DMS53 (cell line): Measurements from ENCODE around the gene LCLAT1.

ENCODE experiments used
- DNase-seq: peaks from one replicate; lab custom pipeline; 2025; lab: John Stamatoyannopoulos, UW

The LCLAT1 gene

GRCh38 chr2:30514848-30515435, 67.9 kb downstream of the LCLAT1 start:
- DNase-seq, result no peak

- no peak for DNase-seq
These were observed 69.1 kb downstream of the LCLAT1 start for GRCh38 chr2:30516166-30516565.

DNA sequence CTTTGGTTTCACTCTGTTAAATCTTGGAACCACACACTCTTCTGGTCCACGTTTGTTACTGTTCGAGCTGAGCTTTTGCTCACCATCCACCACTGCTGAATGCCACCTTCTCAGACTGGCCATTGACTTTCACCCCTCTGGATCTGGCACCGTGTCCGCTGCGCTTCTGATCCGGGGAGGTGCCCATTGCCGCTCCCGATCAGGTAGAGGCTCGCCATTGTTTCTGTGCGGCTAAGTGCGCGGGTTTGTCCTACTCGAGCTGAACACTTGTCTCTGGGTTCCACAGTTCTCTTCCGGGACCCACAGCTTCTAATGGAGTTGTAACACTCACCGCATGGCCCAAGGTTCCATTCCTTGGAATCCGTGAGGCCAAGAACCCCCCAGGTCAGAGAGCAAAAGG, 72.8 kb downstream of the LCLAT1 start:
- no peak for DNase-seq

DNA sequence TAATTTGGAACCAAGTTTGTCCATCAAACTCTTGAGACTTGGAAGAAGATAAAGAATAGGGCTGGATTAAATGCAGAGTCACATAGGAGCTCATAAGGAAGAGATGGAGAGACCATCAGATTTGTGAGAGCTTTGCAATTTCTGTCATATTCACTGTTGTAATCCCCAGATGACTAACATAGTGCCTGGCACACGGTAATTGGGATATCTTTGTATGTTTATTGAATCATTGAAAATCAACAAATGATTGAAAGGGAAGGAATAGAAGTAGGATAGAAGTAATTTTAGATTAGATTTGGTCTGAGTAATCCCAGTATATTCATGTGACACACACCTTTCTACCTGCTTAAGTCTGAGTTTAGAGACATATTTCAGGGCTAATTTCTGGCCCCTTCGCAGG, 75.4 kb downstream of the LCLAT1 start:
- DNase-seq, result no peak

DNA sequence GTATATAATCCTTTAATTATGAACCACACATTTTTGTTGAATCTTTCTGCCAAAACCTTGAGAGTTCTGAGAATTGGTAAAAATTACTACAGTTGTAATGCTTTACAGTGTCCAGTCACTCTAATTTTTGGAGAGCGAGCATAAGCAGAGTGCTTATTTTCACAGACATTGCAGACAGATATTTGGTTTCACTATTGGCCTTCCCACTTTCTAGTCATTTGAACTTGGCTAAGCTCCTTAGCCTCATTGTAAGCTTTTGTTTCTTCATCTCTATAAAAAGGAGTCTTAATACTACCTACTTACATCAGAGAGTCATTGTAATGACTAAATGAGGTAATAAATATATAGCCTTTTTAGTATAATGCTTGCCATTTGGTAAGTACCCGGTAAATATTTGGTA, 80.4 kb downstream of the LCLAT1 start:
- no peak for DNase-seq

DNA sequence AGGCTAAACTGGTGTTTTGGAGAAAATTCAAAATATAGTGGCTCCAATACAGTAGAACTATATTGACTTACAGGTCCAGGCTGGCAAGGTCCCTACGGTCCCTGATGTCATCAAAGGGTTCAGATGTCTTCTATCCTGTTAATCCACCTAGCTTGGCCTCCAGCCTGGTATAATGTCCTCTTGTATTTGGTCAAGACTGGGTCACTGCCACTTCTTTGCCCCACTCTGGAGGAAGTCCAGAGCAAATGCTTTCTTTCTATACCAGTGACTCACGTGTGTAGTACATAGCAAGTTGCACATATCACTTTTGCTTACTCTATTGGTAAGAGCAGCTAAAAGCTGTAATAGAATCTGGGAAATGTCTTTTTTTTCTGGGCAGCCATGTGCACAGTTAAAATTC, 80.8 kb downstream of the LCLAT1 start:
- DNase-seq, result no peak

DNA sequence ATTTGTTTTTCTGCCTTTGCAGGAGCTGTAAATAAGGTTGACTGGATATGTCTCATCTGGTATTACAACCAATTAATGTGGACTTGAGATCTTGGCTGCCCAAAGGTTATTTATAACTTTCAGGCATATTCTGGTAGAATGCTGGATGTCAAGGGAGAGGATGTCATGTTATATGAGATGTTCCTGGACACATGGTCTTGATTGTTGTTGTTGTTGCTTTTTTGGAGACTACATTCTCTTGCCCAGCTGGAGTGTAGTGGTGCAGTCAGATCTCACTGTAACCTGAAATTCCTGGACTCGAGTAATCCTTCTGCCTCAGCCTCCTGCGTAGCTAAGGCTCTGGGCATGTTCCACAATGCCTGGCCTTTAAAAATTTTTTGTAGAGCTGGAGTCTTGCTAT, 83.3 kb downstream of the LCLAT1 start:
- DNase-seq, result no peak

- no peak for DNase-seq
These were observed 94.6 kb downstream of the LCLAT1 start for GRCh38 chr2:30541680-30542079.

- DNase-seq, result no peak
These were observed 98.8 kb downstream of the LCLAT1 start for GRCh38 chr2:30545875-30546274.

GRCh38 chr2:30548386-30548785, 101.3 kb downstream of the LCLAT1 start:
- no peak for DNase-seq

DNA sequence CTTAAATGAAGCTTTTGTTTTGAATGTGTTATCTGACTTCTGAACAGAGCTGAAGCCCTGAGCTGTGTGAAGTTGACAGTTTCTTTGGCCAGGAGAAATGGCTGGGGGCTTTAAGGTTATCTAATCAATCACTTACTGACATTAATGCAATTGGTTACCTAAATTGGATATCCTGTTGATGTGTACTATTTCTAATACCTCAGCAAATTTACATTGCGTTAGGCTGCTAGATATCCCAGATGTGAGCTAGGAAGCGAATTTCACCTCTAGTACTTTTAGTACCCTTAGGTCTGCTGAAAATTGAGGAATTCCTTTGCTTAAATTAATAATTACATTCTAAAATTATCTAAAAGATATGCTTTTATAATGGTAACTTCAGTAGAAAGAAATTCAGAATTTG, 102.0 kb downstream of the LCLAT1 start:
- no peak for DNase-seq

GRCh38 chr2:30559544-30560275, 112.7 kb downstream of the LCLAT1 start:
- no peak for DNase-seq

DNA sequence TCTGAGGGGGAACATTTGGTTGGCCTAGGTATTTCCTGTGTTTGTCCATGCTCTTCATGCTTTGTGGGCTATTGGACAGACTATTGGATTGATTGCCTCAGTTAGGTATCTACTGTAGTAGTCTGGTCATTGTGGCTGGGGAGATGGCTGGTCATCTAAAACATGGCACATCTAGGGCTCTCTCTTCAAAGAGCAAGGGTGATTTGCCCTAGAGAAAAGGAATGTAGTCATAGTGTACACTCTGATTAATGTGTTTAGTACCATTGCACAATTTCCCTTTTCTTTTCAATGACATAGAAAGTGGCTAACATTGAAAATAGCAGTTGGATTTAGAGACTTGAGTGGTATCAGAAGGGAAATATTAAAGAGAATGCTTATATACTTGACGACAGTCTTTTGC, 114.3 kb downstream of the LCLAT1 start:
- DNase-seq, result no peak

- DNase-seq, result no peak
These were observed 118.9 kb downstream of the LCLAT1 start for GRCh38 chr2:30565851-30566358.

GRCh38 chr2:30566631-30567030, 119.6 kb downstream of the LCLAT1 start:
- DNase-seq, result no peak

GRCh38 chr2:30567317-30567716, 120.3 kb downstream of the LCLAT1 start:
- no peak for DNase-seq

- no peak for DNase-seq
These were observed 122.9 kb downstream of the LCLAT1 start for GRCh38 chr2:30569946-30570345.

DNA sequence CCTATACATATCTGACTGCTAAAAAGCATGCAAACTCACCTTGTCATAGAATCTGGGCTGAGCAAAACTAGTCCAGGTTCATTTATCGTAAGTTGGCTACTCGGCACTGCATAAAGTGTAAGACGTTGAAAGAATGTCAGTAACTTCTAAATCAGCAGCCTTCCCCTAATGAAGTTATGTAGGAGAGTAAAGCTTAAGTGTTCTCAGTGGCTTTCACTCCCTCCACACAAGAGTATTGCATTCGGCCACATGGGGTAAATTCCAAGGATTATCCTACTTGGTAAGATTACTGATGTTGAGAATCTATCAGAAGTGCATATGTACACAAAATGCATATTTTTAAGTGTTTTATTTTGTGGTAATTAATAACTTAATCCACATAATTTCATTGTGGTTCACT, 130.1 kb downstream of the LCLAT1 start:
- no peak for DNase-seq

- no peak for DNase-seq
These were observed 133.3 kb downstream of the LCLAT1 start for GRCh38 chr2:30580391-30580790.

GRCh38 chr2:30582521-30582920, 135.5 kb downstream of the LCLAT1 start:
- no peak for DNase-seq

DNA sequence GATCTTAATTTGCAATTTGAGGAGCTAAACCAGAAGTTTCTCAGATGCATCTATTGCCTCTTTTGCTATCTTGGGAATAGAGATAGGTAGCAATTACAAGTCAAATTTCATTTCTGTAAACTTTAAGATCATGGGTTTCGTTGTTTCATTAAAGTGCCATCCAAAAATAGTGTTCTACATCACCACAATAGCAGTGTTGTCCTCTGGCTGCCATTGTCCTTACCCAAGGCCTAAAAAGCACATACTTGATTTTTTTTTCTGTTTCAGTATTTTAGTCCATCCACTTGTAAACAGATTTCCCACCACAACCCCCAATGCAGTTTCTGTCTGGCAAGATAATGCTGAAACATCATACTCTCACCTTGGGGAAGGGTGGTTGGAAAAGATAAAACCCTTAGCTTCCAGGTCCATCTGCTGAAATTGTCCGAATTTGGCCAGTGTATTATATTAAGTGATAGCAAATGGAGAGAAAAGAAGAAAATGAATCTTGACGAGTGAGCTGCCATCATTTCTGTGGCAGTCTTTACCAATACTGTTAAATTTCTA, 136.2 kb downstream of the LCLAT1 start:
- no peak for DNase-seq

GRCh38 chr2:30584116-30584515, 137.1 kb downstream of the LCLAT1 start:
- no peak for DNase-seq

- DNase-seq, result no peak
These were observed 141.9 kb downstream of the LCLAT1 start for GRCh38 chr2:30588994-30589393.

- no peak for DNase-seq
These were observed 143.4 kb downstream of the LCLAT1 start for GRCh38 chr2:30590407-30590806.
